Kidney (tissue), 14 donors: ENCODE data around the gene EDN3. TPM values are rescaled to one million over a fixed set of nuclear protein-coding genes. Genes with fewer than 3 reads are reported as not detected.
"Not testable (repeated sequence)": the region's sequence is repeated elsewhere in the genome, so short reads cannot be mapped to it uniquely, and the experiment has no call there.

Source experiments
- DNase-seq, 5 donors: peaks; one replicate each; pipeline ENCODE4 v3.0.0-alpha.2; 2013 to 2020
- FAIRE-seq: peaks from 2 replicates; lab custom pipeline; 2012; peaks lifted over from hg19 to GRCh38; lab: Jason Lieb, UNC
- H3K27ac ChIP-seq, 2 donors: one replicate each; pipeline ENCODE4 v1.7.0; 2013; ENCODE audit warnings: low read depth in 2 of 2, low read length in 2 of 2, inconsistent platforms in 1 of 2
- H3K27me3 ChIP-seq: one replicate; pipeline ENCODE4 v1.7.1; 2013; ENCODE audit warnings: low read length, inconsistent platforms; ENCODE audit not compliant: control insufficient read depth, insufficient read depth
- H3K36me3 ChIP-seq, 3 donors: one replicate each; pipeline versions ENCODE4 v1.7.0 to v1.7.1; 2013; ENCODE audit warnings: low read length in 3 of 3, control low read depth in 1 of 3, inconsistent platforms in 1 of 3; ENCODE audit not compliant: insufficient read depth in 3 of 3, control insufficient read depth in 2 of 3
- H3K4me1 ChIP-seq, 3 donors: one replicate each; pipeline versions ENCODE4 v1.7.0 to v1.7.1; 2013; ENCODE audit warnings: low read length in 3 of 3, inconsistent platforms in 1 of 3, low read depth in 1 of 3; ENCODE audit not compliant: control insufficient read depth in 2 of 3, insufficient read depth in 2 of 3
- H3K4me3 ChIP-seq, 3 donors: one replicate each; pipeline versions ENCODE4 v1.7.0 to v1.8.1; 2013; ENCODE audit warnings: low read length in 3 of 3, control low read depth in 1 of 3, inconsistent platforms in 1 of 3
- H3K9ac ChIP-seq, 3 donors: one replicate each; pipeline versions ENCODE4 v1.7.0 to v1.7.1; 2013; ENCODE audit warnings: low read length in 3 of 3, control low read depth in 1 of 3, inconsistent platforms in 1 of 3
- H3K9me3 ChIP-seq, 3 donors: one replicate each; pipeline versions ENCODE4 v1.7.0 to v1.7.1; 2013; ENCODE audit warnings: low read length in 3 of 3, control low read depth in 1 of 3, inconsistent platforms in 1 of 3; ENCODE audit not compliant: control insufficient read depth in 2 of 3, insufficient read depth in 1 of 3
- CTCF ChIP-seq: IDR thresholded peaks from 3 replicates; pipeline ENCODE4 v1.5.1; 2012; ENCODE audit warnings: mild to moderate bottlenecking, moderate library complexity, borderline replicate concordance; ENCODE audit not compliant: insufficient read depth; ENCODE audit errors: extremely low read depth
- intact Hi-C: fragments of 100-400 bp; cut with DNase I; formaldehyde crosslinking; loops from one replicate; pipeline ENCODE4 v1.11.1; 2022
- polyA plus RNA-seq: library from polyadenylated mRNA; stranded (reverse); fragments of 350-450 nt; fragmentation: Illumina TruSeq; extraction: RNeasy Lipid Tissue Mini Kit (QIAGEN cat#74804); gene quantifications from one replicate; pipeline ENCODE4 v1.2.3, GENCODE V29; 2014; ENCODE audit warnings: low read depth, low replicate concordance; ENCODE audit not compliant: insufficient read depth
- total RNA-seq: library from RNA; stranded (reverse); fragmentation: NEBNext Ultra II Directional; extraction: Animal tissue kit (Norgen Biotek cat#: 25700); gene quantifications from one replicate; pipeline ENCODE4 v1.2.1, GENCODE V29; 2021
- donor health status: control.
- donor health status: control.
- donor health status: control.
- donor health status: control.
- donor health status: control.
- donor health status: DM: yes; HTN: yes; CAD: no.
- donor health status: Normal renal cell carcinoma (clear cell type).

The EDN3 gene
- total and polyA plus RNA-seq, 2 donors from 2014 or later, result 0.19 TPM; not detected in 1

GRCh38 chr20:59354460-59354859 lies 54.0 kb downstream of the EDN3 start:
- TF ChIP-seq CTCF, result no peak
- Histone ChIP-seq H3K9me3 (no peaks in the 10 kb centered on the region), H3K4me1 (no peaks in the 10 kb centered on the region), H3K9ac (no peak overlapping the region), H3K36me3 (no peaks in the 10 kb centered on the region), H3K27me3 (no peaks in the 10 kb centered on the region), H3K27ac (no peak overlapping the region), H3K4me3 (no peak overlapping the region)
- no peak for FAIRE-seq
- intact Hi-C loops, result no loop called here
- DNase-seq, result no peak

- no peak for TF ChIP-seq CTCF
- Histone ChIP-seq H3K9ac (no peak overlapping the region), H3K4me3 (no peak overlapping the region), H3K27ac (no peak overlapping the region), H3K9me3 (no peaks in the 10 kb centered on the region), H3K27me3 (no peaks in the 10 kb centered on the region), H3K36me3 (no peaks in the 10 kb centered on the region), H3K4me1 (peaks cover 0 to 3% (median 0%) of the 10 kb centered on the region in 3 donors)
- intact Hi-C loops, result no loop called here
- DNase-seq, result no peak
- FAIRE-seq, result no peak
Measured at GRCh38 chr20:59355242-59355641, 54.8 kb downstream of the EDN3 start.

GRCh38 chr20:59356662-59357165 lies 56.3 kb downstream of the EDN3 start:
- no peak for TF ChIP-seq CTCF
- DNase-seq (no peak), FAIRE-seq (no peak)
- intact Hi-C loops, result no loop called here
- Histone ChIP-seq H3K27me3 (no peaks in the 10 kb centered on the region), H3K4me1 (peaks cover 0 to 3% (median 0%) of the 10 kb centered on the region in 3 donors), H3K9ac (no peak overlapping the region), H3K36me3 (no peaks in the 10 kb centered on the region), H3K9me3 (no peaks in the 10 kb centered on the region), H3K27ac (no peak overlapping the region), H3K4me3 (no peak overlapping the region)

- H3K9ac ChIP-seq, H3K27me3 ChIP-seq, H3K4me1 ChIP-seq, H3K36me3 ChIP-seq, FAIRE-seq, intact Hi-C loops, DNase-seq, H3K9me3 ChIP-seq, H3K4me3 ChIP-seq, H3K27ac ChIP-seq: not testable (repeated sequence)
Measured at GRCh38 chr20:59358793-59359192, 58.4 kb downstream of the EDN3 start.
